HL-60/S4 treated with phorbol 12-myristate 13-acetate at 8.2 ng/mL for 4 days and 3 days (cell line): ENCODE measurements around the gene MOXD1.
"Not testable (repeated sequence)": the region's sequence is repeated elsewhere in the genome, so short reads cannot be mapped to it uniquely, and the experiment has no call there.

Experiments
- in situ Hi-C: fragments of 300-500 bp; cut with MboI; formaldehyde crosslinking; loops from 2 replicates; pipeline ENCODE4 v1.15.0; 2022; ENCODE audit warnings: low sequenced_read_pairs

Gene MOXD1

DNA sequence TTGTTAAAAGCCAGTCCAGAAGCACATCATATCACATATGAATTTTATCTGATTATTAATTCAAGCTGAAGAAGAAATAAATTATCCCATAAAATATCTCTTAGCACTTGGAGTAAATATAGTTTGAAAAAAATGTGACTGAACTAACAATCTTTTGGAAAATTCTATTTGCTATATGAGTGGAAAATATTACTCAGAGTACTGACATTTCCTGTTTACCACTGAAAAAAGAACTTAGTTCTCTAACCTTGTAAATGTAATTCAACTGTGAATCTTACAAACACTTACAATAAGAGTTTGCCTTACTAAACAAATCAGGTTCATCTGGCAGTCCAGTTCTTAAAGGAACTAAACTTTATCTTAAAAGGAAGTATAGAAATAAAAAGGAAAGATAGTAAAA lies 44.2 kb downstream of the MOXD1 start:
- in situ Hi-C loops, result no loop called here

DNA sequence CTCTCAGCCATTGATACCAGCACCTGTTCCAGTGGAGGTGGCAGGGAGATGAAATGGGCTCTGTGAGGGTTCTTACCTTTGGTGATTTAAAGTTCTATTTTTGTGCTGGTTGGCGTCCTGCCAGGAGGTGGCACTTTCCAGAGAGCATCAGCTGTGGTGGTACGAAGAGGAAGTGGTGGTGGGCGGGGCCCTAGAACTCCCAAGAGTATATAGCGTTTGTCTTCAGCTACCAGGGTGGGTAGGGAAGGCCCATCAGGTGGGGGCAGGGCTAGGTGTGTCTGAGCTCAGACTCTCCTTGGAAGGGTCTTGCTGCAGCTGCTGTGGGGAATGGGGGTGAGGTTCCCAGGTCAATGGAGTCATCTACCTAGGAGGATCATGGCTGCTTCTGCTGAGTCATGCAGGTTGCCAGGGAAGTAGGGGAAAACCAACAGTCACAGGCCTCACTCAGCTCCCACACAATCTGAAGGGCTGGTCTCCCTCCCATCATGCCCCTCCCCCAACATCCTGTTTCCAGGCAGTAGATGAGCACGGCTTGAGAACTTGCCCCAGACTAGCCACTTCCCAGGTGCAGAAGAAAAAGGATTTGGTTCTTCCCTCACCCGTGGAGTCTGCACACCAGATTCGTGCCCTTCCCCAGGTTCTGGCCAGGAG lies 46.6 kb downstream of the MOXD1 start:
- in situ Hi-C loops, result no loop called here

DNA sequence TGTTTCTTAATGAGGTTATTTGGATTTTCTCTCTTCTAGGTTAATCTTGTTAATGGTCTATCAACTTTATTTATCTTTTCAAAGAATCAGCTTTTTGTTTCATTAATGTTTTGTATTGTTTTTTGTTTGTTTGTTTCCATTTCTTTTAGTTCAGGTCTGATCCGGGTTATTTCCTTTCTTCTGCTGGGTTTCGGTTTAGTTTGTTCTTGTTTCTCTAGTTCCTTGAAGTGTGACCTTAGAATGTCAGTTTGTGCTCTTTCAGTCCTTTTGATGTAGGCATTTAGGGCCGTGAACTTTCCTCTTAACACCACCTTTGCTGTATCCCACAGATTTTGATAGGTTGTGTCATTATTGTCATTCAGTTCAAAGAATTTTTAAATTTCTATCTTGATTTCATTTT lies 49.3 kb downstream of the MOXD1 start:
- in situ Hi-C loops, result not testable (repeated sequence)

DNA sequence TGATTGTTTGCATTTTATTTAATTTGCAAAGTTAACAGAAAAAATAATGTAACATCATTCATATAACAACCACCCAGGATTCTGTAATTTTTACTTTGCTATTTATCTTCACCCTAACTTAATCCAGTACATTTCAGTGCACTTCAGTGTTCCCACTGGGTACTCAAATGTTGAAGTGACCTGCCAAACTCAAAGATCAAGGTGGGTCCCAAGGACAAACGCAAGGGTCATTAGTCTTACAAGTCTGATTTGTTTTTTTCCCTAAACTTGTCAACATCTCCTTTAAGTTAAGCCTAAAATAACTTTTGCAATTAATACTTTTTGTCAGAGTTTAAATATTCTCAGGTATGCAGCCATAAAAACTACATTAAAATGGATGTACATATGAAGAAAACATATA lies 53.0 kb downstream of the MOXD1 start:
- in situ Hi-C loops, result no loop called here

DNA sequence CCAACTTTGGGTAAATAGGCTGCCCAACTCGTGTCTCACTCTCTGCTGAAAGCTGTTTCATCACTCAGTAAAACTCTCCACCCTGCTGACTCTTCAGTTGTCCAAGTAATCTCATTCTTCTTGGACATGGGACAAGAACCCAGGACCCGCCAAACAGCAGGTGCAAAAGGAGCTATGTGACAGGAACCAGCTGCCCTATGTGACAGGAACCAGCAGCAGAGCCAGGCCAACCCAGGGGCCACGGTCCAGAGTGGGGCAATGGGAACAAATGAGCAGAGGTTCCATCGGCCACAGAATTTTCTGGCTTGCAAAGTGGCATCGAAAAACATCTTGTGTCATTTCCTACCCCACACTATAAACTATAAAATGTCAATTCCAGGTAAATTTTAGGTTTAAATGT lies 56.5 kb downstream of the MOXD1 start:
- in situ Hi-C loops, result no loop called here

DNA sequence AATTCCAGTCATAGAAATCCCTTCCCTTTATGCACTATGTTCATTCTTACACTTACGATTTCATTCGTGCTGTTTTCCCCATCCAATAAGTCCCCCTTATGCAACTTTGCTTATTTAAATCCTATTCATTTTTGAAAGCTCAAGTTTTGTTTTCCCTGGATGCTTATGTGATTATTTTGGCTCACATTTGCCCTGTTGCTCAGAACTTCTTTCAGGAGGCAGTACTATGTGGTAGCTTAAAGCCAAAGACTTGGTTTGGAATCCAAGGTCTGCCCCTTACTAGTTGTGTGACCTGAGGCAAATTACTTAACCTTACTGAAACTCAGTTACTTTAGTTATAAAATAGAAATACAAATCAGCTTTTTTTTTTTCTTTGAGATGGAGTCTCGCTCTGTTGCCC lies 59.6 kb downstream of the MOXD1 start:
- in situ Hi-C loops, result no loop called here

DNA sequence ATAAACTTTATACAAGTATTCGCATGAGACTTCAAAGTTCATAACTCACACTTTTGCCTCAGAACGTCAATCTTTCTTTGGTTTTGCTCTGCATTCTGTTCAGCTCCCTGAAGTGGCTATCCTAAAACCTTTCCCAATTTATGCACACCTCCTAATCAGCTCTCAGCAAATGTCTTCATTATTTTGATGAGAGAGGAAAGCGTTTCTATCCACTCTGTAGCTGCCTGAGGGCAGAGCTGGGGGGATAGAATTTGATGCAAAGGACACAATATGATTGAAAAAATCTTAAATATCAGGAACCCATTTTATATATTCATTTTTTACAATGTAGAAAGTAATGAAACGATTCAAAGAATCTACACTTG lies 66.8 kb downstream of the MOXD1 start:
- in situ Hi-C loops, result no loop called here

DNA sequence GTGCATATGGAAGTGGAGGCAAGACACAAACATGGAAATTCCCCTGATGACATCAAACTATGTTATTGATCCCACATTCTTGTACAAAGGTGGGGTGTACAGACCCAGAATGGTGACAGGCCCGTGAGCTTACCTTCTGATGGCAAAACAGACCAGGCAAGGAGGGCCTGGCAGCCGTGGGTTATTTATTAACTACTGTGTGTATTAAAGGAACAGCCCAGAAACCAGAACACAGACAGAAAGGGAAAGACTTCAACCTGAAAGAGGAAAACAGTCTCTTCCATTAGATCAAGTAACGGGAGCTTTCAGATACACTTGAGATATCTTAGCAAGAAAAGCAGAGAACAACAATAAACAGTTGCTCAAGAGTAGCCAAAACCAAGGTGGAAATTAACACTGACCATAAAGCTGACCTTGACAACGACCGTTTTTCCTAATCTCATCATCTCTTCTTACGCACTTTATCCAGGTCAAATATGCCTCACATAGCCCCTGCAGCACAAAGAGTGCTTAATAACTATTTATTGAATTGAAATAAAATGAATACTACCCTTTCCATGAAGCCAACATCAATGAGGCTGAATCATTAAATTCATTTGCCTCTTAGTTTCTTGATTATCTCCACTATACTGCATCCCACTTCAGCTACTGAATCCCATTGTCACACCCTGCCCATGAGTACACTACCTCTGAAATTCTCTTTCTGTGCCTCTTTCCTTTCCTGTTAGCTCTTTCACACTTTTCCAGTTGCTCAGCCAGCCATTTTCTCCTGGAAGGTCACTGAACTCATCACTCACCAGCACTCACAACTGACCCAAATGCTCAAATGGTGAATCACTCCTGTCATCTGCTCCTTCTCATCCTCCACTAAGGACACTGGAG lies 67.4 kb downstream of the MOXD1 start:
- in situ Hi-C loops, result no loop called here

DNA sequence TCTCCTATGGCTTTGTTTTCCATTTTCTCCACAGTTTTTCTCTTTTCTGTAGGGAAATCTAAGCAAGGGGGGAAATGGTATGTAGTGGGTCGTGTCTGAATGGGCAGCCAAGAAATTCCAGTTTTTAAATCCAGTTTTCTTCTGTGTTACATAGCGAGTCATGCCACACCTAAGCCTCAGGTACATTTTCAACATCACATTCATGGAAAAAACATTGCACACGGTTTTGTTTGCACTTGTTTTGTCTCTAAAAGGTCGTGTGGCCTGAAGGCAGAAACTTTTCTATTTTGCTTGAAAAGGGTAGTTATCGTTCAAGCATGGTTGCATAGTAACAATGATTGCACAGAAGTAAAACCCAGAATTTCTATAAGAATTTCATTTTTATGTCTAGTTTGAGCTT lies 70.5 kb downstream of the MOXD1 start:
- in situ Hi-C loops, result no loop called here

DNA sequence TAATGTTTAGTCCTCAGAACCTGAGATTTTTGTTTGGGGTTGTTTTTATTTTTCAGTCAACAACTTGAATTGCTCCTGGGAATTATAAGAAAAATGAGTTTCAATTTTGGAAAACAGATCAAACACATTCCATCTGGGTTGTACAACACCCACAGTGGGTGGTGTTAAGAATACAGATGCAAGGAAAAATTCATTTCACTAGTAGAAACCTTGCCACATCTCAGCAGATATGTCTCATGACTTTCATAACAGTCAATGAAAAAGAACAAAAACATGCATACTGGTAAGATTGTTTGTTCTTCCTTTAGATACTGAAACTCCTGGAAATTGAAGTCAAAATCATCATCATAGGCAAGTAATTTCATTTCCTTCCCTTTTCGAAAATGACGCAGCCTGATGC lies 78.9 kb downstream of the MOXD1 start:
- in situ Hi-C loops, result no loop called here

DNA sequence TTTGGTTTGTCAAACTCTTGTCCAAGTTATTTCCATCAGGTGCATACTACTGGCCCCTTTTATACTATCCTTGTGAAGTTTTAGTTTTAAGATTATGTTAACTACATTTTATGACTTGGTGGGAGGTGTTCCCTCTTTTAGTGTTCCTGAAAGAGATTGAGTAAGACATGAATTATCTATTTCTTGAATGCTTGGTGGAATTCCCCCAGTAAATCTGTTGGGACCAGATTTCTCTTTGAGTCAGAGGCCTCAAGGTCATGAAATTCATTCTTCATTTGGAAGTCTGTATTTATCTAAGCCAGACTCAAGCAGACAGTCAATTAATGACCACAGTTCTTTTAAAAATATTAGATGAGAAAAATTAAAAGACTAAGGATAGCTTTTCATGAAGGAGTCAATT lies 81.3 kb downstream of the MOXD1 start:
- in situ Hi-C loops, result no loop called here

DNA sequence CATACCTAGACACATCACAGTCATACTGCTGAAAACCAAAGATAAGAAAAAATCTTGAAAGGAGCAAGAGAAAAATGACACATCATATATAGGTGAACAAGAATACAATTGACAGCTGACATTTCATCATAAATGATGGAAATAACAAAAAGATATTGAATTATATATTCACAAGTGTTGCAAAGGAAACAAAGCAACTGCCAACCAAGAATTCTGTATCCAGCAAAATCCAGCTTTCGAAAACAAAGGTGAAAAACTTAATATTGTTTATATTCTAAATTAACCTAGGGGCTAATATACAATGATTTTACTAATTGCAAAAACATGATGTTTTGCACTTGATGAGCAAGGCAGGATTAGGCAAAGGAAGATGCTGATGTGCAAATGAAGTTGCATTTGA lies 84.3 kb downstream of the MOXD1 start:
- in situ Hi-C loops, result no loop called here

DNA sequence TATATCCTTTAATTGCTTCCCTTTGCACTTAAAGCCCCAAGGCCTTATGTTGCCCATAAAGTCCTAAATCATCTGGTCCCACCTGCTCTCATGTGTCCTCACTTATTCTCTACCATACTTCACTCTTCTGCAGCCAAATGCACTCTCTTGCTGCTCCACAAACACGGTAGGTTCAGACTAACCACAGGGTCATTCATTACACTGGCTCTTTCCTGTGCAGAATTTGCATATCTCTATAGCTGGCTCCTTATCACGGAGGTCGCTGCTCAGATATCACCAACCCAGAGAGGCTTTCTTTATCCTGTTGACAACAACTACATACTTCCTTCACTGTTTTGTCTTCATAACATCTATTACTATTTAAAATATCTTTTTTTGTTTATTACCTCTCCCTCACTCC lies 86.8 kb downstream of the MOXD1 start:
- in situ Hi-C loops, result no loop called here

DNA sequence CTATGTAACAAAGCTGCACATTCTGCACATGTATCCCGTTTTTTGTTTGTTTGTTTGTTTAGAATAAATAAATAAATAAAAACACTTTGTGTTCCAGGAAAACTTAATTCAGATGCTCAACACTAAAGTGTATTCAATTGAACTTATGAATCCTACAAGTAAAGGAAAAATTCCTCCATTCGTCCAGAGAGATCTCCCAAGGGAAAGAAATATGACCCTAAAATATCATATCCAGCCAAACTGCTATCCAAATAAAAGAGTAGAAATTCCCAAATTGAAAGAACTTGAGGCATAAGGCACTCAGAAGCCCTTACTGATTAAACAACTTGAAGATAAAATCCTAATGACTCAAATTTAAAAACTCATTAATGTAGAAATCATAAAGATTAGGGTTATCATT lies 90.4 kb downstream of the MOXD1 start:
- in situ Hi-C loops, result no loop called here

DNA sequence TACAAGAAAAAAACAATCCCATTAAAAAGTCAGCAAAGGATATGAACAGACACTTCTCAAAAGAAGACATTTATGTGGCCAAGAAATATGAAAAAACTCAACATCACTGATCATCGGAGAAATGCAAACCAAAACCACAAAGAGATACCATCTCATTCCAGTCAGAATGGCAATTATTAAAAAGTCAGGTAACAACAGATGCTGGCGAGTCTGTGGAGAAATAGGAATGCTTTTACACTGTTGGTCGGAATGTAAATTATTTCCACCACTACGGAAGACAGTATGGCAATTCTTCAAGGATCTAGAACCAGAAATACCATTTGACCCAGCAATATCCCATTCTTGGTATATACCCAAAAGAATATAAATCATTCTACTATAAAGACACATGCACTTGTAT lies 91.1 kb downstream of the MOXD1 start:
- in situ Hi-C loops, result not testable (repeated sequence)

DNA sequence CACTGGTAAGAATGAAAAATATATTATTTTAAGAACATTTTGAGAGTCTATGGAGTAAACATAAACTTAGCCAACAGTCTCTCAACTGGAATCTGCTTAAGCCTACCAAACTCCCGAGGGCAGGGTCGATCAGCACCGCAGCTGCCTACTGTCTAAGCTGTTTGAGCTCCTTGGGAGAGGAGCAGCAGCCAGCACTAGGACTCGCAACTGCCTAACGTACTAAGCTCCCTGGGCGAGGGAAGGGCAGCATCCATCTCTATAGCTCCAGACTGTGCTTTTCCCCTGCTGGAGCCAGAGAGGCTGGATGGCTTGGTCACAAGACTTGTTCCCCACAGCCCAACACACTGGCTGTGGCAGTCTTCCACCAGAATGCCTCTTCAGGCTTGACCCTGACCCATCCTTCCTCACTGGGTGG lies 96.4 kb downstream of the MOXD1 start:
- in situ Hi-C loops, result no loop called here

DNA sequence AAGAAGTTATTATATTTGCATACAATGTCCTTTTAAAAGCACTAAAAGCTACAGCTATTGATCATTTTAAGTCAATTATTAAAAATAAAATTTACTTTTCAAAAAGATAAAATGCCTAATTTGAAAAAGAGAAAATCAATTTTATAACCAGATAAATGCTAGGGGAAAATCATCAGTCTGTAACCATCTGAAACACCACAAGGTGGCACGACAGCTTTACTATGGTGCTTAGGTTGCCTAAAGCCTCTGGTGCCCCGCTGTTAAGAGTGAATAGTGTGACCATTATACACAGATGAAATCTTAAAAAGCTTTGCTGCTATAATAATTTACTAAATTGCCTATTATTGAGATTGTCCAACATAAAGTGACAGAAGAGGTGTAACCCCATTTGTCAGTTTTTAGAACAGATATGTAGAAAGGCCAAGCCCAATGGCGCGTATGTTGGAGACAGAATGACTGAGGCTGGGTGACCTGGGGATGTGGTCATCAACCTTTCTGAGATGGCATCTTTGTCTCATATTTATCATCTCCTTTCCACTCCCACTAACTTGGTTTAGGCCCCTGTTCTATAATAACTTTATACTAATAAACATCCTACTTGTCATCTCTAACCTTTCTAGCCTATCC lies 100.8 kb downstream of the MOXD1 start:
- in situ Hi-C loops, result no loop called here

DNA sequence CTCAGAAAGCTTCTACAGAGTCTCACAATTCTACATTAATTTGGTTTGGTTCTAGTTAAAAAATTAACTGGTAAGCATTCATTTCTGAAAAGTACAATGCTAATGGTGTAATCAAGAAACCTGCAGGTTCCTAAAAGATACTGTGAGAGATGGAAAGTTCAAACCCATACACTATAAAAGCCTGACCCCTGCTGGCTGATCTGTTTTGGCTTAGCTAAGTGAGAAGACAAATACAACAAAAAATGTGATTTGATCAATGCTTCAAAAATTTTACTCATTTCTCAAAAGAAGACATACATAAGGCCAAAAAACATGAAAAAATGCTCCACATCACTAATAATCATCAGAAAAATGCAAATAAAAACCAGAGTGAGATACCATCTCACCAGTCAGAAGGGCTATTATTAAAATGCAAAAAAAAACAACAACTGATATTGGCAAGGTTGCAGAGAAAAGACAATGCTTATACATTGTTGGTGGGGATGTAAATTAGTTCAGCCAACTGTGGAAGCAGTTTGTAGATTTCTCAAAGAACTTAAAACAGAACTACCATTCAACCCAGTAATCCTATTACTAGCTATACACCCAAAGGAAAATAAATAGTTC lies 102.8 kb downstream of the MOXD1 start:
- in situ Hi-C loops, result no loop called here

DNA sequence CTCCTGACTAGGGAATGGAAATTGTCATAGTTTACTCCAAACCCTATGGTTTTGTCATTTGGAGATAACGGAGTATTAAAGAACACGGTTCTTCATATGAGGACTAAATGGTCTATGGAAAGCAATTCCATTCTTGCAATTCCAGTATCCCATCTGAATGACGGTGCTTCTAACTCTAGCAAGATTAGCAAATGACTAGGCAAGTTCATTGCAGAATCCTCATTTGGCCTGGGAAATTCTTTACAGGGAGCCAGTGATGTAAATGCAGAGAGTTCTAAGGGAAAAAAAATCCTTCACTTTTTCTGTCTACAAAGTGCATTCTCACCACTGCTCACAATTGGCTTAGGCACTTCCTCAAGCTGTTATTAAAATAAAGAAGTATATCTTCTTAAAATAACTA lies 111.5 kb downstream of the MOXD1 start:
- in situ Hi-C loops, result no loop called here

DNA sequence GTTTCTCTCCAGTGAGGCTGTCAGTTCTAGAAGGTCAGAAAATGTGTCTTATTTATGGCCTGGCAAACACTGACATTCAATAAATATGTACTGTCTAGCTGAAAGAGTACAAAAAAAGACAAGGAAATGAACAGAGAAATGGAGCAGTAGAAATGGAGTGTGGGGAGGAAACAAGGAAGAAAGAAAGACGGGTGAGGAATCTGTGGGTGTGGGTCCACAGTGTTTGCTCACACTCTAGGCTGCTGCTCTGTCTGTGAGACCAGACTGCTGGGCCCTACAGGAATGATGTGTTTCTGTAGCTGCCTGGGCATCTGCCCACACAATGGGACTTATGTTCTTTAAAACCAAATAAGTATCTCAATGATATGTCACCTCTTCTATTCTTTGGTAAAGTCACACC lies 114.2 kb downstream of the MOXD1 start:
- in situ Hi-C loops, result no loop called here

DNA sequence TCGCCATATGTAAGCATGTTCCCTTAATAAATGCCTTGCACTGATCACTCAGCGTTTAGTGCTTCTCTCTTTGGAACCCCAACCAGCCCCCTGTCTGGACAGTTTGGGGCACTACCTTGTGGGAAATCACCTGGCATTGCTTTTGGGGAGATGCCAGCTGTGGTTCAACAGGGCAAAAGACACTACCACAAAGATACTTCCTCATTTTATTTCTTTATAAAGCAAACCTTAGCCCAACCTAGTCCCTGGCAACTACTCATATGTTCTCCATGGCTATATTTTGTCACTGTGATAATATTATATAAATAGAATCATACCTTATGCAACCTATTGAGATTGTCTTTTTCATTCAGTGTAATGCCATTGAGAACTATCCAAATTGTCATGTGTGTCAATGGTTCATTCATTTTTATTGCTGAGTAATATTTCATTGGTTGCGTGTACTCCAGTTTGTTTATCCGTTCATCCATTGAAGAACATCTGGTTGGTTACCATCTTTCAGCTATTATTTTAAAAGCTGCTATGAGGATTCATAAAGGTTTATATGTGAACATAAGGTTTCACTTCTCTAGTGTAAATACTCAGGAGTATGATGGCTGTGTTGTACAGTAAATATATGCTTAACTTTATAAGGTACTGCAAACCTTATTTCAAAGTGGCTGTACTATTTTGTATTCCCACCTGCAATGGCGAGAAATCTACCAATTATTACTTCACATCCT lies 114.8 kb downstream of the MOXD1 start:
- in situ Hi-C loops, result no loop called here
